Stimulated activated naive B cell treated with anti-CD40 and anti-IgM and Interleukin-4, amounts not matched to agents 10 μg/mL and 1 μg/mL and 100 μg/mL, for 72 hours (primary cell): ENCODE results near the gene KCNMA1.
A peak's percentile ranks its signal among the peaks of the same experiment; 100 is the strongest.
"Not testable (repeated sequence)": the region's sequence is repeated elsewhere in the genome, so short reads cannot be mapped to it uniquely, and the experiment has no call there.

Experiments used
- ATAC-seq, 2 donors: fragments of 150-1000 bp; cut with Tn5 transposase; replicated peaks; 2 replicates each; pipeline ENCODE4 v1.10.0; 2021; ENCODE audit warnings: moderate library complexity in 1 of 2
- DNase-seq: peaks from one replicate; pipeline ENCODE4 v3.0.0; 2021
- H3K27ac Mint-ChIP-seq: one replicate; pipeline ENCODE4 v1.8.0; 2022; ENCODE audit warnings: mild to moderate bottlenecking, mixed read lengths
- H3K27me3 Mint-ChIP-seq, 2 donors: one replicate each; pipeline ENCODE4 v1.8.0; 2022; ENCODE audit warnings: mixed read lengths in 2 of 2
- H3K36me3 Mint-ChIP-seq, 2 donors: one replicate each; pipeline ENCODE4 v1.8.0; 2022; ENCODE audit warnings: mixed read lengths in 2 of 2, mild to moderate bottlenecking in 1 of 2
- H3K4me1 Mint-ChIP-seq, 2 donors: one replicate each; pipeline ENCODE4 v1.8.0; 2022; ENCODE audit warnings: mixed read lengths in 2 of 2, mild to moderate bottlenecking in 1 of 2
- H3K4me3 Mint-ChIP-seq, 2 donors: one replicate each; pipeline ENCODE4 v1.8.0; 2022; ENCODE audit warnings: mild to moderate bottlenecking in 2 of 2, mixed read lengths in 2 of 2, moderate library complexity in 1 of 2
- H3K9me3 Mint-ChIP-seq, 2 donors: one replicate each; pipeline ENCODE4 v1.8.0; 2022; ENCODE audit warnings: mixed read lengths in 2 of 2, mild to moderate bottlenecking in 1 of 2

KCNMA1 gene

DNA sequence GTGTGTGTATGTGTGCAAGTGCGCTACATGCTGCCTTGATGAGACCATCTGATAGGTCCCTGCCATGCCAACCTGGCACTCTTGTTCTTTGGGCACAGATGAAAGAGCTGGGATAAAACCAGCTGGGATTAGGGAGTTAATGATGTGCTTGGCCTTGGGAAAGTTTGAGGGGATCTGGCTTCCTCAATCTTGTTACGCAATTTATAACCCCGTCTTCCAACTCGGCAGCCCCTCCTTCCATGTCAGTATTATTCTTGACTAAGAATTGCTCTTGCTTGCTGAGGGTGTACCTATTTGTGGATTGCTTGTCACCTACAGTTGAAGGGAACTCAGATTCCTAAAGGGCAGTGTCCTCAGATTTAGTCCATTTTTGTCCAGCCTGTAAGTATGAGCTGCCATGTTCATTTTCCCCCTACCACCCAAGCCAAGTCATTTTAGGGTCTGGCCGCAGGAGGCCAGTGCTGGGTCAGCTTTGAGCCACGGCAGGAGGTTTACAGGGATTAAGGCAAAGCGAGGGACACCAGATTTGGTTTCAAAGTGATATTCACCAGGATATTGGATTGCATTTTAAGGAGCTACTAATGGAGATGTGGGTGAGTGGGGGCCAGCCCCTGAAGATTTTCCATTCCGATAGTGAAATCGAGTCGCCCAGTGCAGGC lies 34.1 kb upstream of the KCNMA1 start:
- H3K9me3 Mint-ChIP-seq: no peaks in the 10 kb centered on the region
- ATAC-seq (no peak), DNase-seq (no peak)
- peaks cover 0 to 3% of the 10 kb centered on the region in 2 donors for H3K4me1 Mint-ChIP-seq
- H3K36me3 Mint-ChIP-seq: no peaks in the 10 kb centered on the region
- H3K27ac Mint-ChIP-seq: no peak overlapping the region
- H3K4me3 Mint-ChIP-seq: no peak overlapping the region
- H3K27me3 Mint-ChIP-seq: peaks cover 31 to 41% of the 10 kb centered on the region in 2 donors

DNA sequence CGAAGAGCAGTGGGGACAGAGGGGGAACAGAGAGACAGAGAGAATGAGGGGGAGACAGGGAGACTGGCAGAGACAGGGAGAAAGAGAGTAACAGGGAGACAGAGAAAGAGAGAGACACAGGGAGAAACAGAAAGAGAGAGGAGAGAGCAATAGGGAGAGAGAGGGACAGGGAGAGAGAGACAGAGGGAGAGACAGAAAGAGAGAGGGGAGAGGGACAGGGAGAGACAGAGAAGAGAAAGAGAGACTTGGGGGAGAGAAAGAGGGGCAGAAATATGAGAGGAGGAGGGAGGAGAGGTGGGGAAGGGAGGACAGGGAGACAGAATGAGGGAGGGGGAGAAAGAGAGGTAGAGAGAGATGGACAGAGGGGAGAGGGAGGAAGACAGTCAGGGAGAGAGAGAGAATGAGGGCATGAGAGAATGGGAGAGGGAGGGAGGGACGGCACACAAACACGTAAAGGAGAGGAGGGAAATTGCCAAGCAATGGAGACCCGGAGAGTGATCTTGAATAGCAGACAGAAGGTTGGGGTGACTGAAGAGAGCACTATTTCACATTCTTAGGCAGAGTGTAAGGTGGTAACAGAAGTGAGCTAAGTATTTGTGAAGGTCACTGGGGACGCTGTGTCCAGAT lies 33.3 kb upstream of the KCNMA1 start:
- peaks cover 0 to 3% of the 10 kb centered on the region in 2 donors for H3K4me1 Mint-ChIP-seq
- H3K36me3 Mint-ChIP-seq: no peaks in the 10 kb centered on the region
- ATAC-seq: no peak
- H3K27ac Mint-ChIP-seq: no peak overlapping the region
- H3K9me3 Mint-ChIP-seq: no peaks in the 10 kb centered on the region
- DNase-seq: no peak
- peaks cover 36 to 41% of the 10 kb centered on the region in 2 donors for H3K27me3 Mint-ChIP-seq
- H3K4me3 Mint-ChIP-seq: no peak overlapping the region

DNA sequence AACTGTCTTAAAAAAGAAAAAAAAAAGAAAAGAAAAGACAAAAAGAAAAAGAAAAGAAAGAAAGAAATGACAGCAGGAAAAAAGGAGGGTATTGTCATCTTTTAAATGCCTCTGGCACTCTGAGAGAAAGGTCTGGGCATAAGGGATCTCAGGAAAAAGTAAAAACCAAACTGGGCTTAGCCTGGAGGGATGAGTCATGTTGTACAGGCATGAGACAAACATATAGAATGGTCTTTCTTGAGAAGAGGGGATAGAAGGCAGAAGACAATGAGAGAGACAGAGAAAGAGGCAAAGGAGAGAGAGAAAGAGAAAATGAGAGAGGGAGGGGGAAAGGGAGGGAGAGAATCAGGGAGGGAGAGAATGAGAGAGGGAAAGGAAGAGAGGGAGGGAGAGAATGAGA lies 32.3 kb upstream of the KCNMA1 start:
- peaks cover 39 to 41% of the 10 kb centered on the region in 2 donors for H3K27me3 Mint-ChIP-seq

DNA sequence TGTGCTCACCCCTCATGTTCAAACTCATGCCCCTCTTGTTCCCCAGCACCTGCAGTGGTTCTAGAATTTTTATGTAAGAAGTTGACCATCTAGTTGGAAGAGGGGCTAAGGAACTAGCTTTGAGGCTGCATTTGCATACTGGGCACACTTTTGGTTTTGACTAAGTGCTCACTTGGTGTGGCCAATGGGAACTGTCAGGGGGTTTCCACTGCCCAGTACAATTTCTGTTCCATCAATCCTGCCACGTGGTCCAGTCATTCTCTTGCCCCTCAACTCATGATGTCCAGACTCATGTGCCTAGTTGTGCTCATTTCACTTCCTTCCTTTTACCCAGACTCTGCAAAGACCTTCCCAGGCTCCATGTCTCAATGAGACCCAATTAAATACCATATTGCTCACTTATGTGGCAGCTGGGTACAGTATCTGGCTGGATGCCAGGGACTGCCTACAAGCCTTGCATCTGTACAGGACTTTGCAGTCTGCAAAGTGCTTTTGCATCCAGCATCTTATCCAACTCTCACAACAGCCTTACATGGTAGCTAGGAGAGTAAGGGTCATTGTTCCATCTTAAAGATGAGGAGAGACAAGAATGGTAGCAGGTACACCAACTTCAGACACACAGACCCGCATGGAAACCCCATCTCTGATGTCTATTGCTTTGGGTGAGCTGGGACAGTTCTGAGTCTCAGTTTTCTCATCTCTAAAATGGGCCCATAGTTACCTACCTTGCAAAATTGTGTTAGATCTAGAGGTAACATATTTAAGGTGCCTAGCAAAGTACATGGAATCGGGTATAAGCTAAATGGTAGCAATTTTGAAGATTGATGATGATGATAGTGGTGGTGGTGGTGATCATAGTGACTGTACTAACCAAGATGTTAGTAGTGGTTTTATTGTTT lies 30.1 kb upstream of the KCNMA1 start:
- peak; percentile 16 to 55 for ATAC-seq
- no peak for DNase-seq
- H3K27ac Mint-ChIP-seq: no peak overlapping the region
- H3K27me3 Mint-ChIP-seq: peaks cover 31 to 36% of the 10 kb centered on the region in 2 donors
- H3K36me3 Mint-ChIP-seq: no peaks in the 10 kb centered on the region
- no peaks in the 10 kb centered on the region for H3K9me3 Mint-ChIP-seq
- H3K4me1 Mint-ChIP-seq: peaks cover 0 to 3% of the 10 kb centered on the region in 2 donors
- H3K4me3 Mint-ChIP-seq: no peak overlapping the region

More for the DNA sequence above, 32.3 kb upstream of the KCNMA1 start:
- H3K9me3 Mint-ChIP-seq: no peaks in the 10 kb centered on the region
- no peaks in the 10 kb centered on the region for H3K36me3 Mint-ChIP-seq
- H3K4me1 Mint-ChIP-seq: peaks cover 0 to 3% of the 10 kb centered on the region in 2 donors
- no peak overlapping the region for H3K27ac Mint-ChIP-seq
- ATAC-seq: no peak
- H3K4me3 Mint-ChIP-seq: no peak overlapping the region
- no peak for DNase-seq

DNA sequence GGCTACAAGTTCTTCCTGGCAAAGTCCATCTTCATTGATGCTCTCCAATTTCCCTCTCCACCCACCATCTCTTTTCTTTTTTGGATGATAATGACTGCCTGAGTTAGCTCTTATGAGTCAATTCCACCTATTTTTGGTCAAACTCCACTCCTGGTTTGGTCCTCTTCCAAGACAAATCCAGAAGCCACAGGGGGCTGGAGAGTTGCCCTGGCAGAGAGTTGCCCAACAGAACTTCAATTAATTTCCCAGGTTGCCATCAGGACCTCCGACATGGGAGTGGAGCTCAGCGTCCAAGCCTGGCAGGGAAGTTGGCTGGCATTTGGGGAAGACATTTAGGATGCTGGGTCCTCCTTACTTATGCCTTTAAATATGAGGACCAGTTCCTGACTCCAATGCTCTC lies 29.2 kb upstream of the KCNMA1 start:
- ATAC-seq (no peak), DNase-seq (no peak)
- Mint-ChIP-seq H3K36me3 (no peaks in the 10 kb centered on the region), H3K9me3 (no peaks in the 10 kb centered on the region), H3K27me3 (peaks cover 34 to 36% of the 10 kb centered on the region in 2 donors), H3K4me1 (peaks cover 0 to 3% of the 10 kb centered on the region in 2 donors), H3K4me3 (no peak overlapping the region), H3K27ac (no peak overlapping the region)

DNA sequence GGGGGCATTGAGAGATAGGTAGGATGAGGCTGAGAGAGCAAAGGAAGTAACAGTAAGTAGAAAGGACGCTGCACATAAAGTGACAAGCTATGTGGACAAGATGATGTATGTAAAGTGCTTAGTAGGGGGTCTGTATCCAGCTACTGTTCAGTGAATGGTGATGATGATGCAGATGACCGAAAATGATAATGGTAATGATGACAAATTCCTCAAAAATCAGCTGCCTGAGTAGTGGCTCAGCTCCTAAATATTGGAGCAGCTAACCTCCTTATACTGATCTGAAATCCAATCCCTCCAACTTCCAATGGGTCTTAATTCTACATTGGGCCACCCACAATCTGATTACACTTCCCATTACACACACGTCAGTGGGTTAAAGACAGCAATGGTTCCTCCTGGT lies 27.1 kb upstream of the KCNMA1 start:
- Mint-ChIP-seq H3K4me3 (no peak overlapping the region), H3K9me3 (no peaks in the 10 kb centered on the region), H3K27me3 (peaks cover 17 to 26% of the 10 kb centered on the region in 2 donors), H3K4me1 (peaks cover 0 to 3% of the 10 kb centered on the region in 2 donors), H3K36me3 (no peaks in the 10 kb centered on the region), H3K27ac (no peak overlapping the region)
- ATAC-seq (no peak), DNase-seq (no peak)

DNA sequence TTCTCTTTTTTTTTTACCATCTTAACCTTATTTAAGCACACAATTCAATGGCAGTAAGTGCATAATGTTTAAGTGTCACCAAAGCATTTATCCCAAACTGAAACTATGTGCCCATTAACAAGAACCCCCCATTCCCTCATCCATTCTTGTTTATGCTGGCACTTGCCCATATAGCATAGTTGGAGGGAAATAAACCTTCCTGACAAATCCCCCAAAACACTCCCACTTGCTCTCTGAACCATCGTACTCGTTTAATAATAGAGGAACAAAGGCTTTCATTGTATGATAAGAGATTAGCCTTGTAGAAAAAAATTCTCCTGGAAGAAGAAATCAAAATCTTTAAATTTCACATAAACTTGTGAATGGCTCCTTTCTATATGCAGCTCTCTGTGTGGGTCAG lies 26.4 kb upstream of the KCNMA1 start:
- ATAC-seq (no peak), DNase-seq (no peak)
- H3K4me3 Mint-ChIP-seq: no peak overlapping the region
- no peak overlapping the region for H3K27ac Mint-ChIP-seq
- H3K9me3 Mint-ChIP-seq: peaks cover 4% of the 10 kb centered on the region in 2 donors
- no peaks in the 10 kb centered on the region for H3K36me3 Mint-ChIP-seq
- peaks cover 16 to 27% of the 10 kb centered on the region in 2 donors for H3K27me3 Mint-ChIP-seq
- peaks cover 0 to 3% of the 10 kb centered on the region in 2 donors for H3K4me1 Mint-ChIP-seq

DNA sequence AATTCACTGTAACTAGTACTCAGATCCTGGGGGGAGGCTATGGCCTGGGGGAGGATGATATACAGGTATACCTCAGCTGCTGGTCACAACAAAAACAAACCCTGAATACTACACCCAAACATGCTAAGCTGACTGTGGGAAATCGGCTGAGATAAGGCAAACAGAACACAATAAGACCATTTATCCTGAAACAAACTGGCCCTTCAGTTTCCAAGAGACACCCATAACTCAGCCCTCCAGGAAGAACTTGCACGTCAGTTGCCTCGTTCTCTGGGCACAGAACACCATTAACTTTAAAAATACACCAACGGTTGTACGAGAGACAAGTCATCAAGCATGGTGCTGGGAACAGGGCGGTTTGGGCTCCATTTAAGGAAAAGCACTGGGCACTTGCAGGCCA lies 24.1 kb upstream of the KCNMA1 start:
- Mint-ChIP-seq H3K4me1 (no peaks in the 10 kb centered on the region), H3K27me3 (peaks cover 5 to 17% of the 10 kb centered on the region in 2 donors), H3K36me3 (no peaks in the 10 kb centered on the region), H3K27ac (no peak overlapping the region), H3K9me3 (peaks cover 9 to 13% of the 10 kb centered on the region in 2 donors), H3K4me3 (no peak overlapping the region)
- no peak for ATAC-seq
- no peak for DNase-seq

DNA sequence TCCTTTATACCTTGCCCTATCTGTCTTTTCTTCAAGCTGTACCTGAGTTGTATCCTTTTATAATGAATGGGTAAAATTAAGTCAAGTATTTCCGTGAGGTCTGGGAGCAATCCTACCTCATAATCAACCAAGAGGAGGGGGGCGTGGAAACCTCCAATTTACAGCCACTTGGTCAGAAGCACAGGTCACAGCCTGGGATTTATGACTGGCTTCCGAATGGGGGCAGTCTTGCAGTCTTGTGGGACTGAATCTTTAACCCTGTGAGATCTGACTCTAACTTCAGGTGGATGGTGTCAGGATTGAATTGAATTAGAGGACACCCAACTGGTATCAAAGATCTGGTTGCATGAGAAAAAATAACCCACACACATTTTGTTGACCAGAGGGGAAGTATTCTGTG lies 23.5 kb upstream of the KCNMA1 start:
- Mint-ChIP-seq H3K36me3 (no peaks in the 10 kb centered on the region), H3K27me3 (peaks cover 5 to 18% of the 10 kb centered on the region in 2 donors), H3K4me3 (no peak overlapping the region), H3K27ac (no peak overlapping the region), H3K9me3 (peaks cover 9 to 13% of the 10 kb centered on the region in 2 donors), H3K4me1 (no peaks in the 10 kb centered on the region)
- DNase-seq (no peak), ATAC-seq (no peak)

DNA sequence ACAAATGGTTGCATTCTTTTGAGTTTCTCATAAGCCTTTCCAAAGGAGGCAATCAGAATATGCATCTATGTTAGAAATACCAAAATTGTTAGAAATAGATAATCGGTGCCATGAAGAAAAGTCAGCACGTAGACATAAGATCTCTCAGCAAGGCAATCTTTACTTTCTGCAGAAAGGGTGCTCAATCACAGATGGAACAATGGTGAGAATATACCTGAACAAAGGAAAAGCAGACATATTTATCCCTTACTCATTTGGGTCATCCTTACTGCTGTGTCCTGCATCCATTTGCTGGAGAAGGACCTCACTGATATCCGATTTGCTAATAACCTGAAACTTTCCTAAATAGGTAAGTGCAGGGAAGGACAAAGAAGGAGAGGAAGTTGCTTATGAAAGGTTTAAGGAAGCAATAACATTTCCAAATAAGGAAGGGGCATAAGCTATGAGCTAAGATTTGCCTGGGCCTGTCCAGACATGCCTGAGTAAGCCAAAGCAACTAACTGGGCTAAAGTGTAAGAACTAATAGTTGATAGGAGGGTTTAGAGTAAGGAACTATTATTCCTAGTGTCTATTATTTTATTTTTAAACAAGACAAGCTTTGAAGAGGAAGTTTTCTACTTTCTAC lies 21.6 kb upstream of the KCNMA1 start:
- H3K36me3 Mint-ChIP-seq, H3K27ac Mint-ChIP-seq, H3K4me3 Mint-ChIP-seq, H3K4me1 Mint-ChIP-seq, DNase-seq, ATAC-seq: not testable (repeated sequence)
- H3K27me3 Mint-ChIP-seq: peaks cover 5 to 13% of the 10 kb centered on the region in 2 donors
- H3K9me3 Mint-ChIP-seq: peaks cover 9 to 13% of the 10 kb centered on the region in 2 donors

DNA sequence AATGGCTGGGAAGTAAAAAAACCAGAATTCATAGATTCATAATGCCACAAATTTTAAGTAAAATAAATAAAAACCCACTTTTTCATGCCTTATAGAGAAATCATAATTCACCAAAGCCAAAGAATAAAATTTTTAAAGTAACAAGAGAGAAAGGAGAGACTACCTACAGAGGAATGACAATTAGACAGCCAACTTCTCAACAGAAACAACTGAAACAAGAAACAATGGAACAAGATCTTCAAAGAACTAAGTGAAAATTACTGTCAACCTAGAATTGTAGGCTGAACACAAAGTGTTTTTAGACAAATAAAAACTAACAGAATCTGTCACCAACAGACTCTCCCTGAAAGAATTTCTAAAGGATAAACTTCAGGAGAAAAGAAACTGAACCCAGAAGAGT lies 15.6 kb upstream of the KCNMA1 start:
- Mint-ChIP-seq H3K9me3 (peaks cover 11 to 14% of the 10 kb centered on the region in 2 donors), H3K27ac (no peak overlapping the region), H3K27me3 (peaks cover 6 to 14% of the 10 kb centered on the region in 2 donors), H3K4me1 (peaks cover 0 to 2% of the 10 kb centered on the region in 2 donors), H3K36me3 (peaks cover 0 to 2% of the 10 kb centered on the region in 2 donors), H3K4me3 (no peak overlapping the region)
- no peak for ATAC-seq
- DNase-seq: no peak

DNA sequence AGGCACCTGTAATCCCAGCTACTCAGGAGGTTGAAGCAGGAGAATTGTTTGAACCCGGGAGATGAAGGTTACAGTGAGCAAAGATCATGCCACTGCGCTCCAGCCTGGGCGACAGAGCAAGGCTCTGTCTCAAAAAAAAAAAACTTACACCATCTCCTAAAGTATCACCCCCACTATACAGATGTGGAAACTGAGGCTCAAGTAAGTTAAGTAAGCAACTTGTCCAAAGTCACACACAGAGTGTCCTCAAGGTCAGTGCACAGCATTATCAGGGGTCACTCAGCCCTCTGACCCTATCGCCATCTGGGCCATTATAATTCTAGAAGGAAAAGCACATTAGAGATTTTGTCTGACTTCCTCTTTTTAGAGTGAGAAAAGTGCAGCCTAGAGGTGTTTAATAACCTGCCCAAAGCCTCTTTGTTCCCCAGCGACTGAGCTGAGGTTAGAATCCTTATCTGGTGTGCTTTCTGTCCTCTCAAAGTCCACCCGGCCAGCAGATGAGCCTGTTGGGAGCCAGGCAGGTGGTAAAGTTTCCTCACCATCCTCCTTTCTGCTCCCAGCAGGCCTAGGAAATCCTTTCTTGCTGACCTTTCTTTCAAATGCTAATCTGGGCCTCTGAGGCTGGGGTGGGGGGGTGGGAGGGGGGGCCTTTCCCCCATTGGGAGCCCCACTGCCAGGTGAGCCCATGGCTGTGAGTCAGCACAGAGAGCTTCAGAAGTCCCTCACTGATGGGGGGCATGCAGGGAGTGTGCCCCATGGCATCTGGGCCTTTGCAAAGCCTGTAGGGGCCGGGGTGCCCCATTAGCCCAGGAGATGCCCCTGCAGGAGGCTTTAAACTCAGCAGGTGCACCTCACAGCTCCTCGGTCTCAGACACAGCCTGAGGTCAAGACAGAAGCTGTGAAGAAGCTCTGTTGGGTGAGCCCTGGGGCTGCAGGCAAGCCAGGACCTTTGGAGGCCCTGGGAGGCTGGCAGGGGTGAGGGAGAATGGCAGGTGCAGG lies 12.0 kb upstream of the KCNMA1 start:
- Mint-ChIP-seq H3K4me1 (peaks cover 0 to 2% of the 10 kb centered on the region in 2 donors), H3K27ac (no peak overlapping the region), H3K27me3 (peaks cover 0 to 14% of the 10 kb centered on the region in 2 donors), H3K9me3 (peaks cover 9 to 11% of the 10 kb centered on the region in 2 donors), H3K36me3 (peaks cover 0 to 2% of the 10 kb centered on the region in 2 donors), H3K4me3 (no peak overlapping the region)
- no peak for ATAC-seq
- DNase-seq: no peak

DNA sequence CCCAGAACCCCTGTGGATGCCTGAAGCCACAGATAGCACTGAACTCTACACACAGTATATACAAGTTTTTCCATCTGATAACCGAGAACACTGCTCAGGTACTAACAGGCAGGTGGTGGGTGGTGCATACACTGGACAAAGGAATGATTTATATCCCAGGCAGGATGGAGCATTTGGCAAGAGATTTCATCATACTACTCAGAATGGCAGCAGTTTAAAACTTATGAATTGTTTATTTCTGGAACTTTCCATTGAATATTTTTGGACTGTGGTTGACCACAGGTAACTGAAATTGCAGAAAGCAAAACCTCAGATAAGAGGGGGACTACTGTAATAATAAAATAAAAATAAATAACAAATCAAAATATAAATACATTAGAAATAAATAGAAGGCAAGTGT lies 10.9 kb upstream of the KCNMA1 start:
- ATAC-seq (no peak), DNase-seq (no peak)
- Mint-ChIP-seq H3K27ac (no peak overlapping the region), H3K4me3 (no peak overlapping the region), H3K4me1 (peaks cover 0 to 2% of the 10 kb centered on the region in 2 donors), H3K9me3 (peaks cover 9 to 11% of the 10 kb centered on the region in 2 donors), H3K36me3 (peaks cover 0 to 2% of the 10 kb centered on the region in 2 donors), H3K27me3 (peaks cover 0 to 13% of the 10 kb centered on the region in 2 donors)
